Measurements from ENCODE around the gene DDX31.
A peak's percentile ranks its signal among the peaks of the same experiment; 100 is the strongest.

DDX31 gene

DNA sequence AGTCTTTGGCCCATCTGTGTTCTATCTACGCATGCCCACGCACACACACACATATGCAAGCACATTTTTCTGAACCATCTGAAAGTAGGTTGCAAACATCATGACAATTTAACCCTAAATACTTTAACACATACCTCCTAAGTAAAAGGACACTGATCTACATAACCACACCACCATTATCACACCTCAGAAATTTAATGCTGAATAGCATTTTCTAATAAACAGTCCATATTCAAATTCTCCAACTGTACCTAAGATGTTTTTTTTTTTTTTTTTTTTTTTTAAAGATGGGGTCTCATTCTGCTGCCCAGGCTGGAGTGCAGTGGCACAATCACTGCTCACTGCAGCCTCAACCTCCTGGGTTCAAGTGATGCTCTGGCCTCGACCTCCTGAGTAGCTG lies 35.5 kb downstream of the DDX31 start:
- no peak for DNase-seq (ENCODE audit: low read depth)

DNA sequence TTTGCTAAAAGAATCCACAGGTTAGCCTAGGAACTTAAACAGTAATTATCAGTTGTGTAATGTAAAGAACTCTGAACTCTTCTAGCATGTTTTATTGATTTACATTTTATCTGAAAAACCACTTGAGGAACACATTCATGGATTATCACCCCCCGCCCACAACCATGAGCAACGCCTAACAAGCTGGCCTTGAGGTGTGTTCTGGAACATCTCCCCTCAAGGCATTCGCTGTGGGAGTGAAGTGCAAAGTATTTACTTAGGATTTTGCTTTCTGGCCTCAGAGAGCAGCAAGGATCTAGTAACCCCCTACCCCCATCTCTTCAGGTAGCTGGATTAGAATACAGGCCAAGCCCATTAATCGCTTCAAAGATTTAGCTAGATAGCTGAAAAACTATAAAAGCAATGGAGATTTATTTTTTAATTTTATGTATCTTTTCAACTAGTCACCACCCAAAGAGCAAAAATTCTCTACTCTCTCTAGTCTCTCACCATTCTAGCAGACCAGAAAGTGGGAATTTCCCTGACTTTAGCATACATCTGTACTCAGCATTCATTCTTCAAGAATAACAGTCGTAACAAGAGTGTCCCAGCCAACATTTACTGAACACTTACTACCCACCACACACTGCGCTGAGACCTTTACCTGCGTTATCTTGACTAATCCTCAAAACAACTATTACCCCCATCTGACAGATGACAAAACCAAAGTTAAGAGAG lies 37.2 kb downstream of the DDX31 start:
- DNase-seq (ENCODE audit: low read depth): no peak

DNA sequence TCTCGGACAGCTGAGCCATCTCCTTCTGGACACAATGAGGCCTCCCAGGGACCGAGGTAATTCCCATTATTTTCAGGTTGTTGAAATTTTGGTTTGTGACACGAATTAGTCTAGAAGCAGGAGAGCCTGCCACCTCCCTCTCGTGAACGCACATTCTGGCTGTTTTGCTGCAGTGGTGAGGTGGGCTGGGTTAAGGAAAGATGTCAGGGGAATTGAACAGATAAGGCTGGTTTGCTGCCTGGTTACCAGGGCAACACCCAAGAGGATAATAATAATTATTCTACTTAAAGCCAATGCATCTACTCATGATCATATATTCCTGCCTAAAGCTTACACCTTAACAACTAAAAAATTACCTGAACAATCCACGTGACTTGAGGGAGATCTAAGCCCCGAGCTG lies 38.1 kb downstream of the DDX31 start:
- DNase-seq (ENCODE audit: low read depth): no peak

DNA sequence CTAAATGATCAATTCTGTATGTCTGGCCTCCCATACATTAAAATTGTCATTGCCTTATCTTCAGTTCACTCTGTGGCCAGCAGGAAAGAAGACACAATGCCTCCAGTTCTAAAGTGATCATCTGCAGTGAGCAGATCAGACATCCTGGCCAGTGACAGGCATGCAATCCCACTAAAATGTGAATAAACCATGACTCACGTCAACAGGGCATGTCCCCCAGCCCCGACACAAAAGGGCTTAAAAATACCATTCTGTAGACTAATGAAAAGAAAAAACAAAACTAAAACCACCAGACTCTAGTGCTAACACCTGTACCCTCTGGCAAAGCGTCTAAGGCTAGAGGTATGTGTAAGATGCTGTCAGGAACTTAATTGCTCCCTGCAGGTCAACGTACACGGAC lies 38.5 kb downstream of the DDX31 start:
- DNase-seq (ENCODE audit: low read depth): no peak

DNA sequence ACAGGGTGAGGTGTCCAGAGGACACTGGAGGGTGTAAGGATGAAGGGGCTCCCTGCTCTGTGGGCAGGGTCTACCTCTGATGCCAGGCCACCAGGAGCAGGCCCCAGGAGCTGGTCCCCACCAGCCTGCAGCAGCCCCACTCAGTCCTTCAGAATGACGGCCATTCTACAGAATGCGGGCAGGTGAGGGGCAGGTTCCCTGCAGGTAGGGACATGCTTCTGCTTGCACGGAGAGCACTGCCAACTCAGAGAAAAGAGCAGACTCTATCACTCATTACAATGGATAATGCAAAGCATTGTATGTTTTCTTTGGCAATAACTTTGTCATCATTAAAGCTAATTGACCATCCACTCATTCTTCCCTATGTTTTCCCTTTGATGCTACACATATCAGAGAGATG lies 39.0 kb downstream of the DDX31 start:
- DNase-seq (ENCODE audit: low read depth): no peak

DNA sequence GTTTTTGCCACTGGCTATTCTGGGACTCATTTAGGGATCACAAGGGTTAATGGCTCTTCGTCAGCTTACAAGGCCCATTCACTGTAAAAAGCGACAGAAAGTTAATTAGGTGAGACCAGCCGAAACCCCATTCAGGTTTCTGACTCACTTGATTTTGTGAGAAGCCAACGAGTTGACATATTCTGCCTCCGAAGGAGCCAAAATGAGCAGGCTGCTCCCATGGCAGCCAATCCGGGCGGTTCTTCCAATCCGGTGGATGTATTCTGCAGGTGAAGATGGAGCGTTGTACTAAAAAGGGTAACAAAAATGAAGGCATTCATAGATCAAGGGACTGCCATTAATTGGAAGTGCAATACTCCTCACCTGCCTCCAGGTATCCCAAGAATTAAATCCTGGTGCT lies 39.7 kb downstream of the DDX31 start:
- no peak for DNase-seq (ENCODE audit: low read depth)

DNA sequence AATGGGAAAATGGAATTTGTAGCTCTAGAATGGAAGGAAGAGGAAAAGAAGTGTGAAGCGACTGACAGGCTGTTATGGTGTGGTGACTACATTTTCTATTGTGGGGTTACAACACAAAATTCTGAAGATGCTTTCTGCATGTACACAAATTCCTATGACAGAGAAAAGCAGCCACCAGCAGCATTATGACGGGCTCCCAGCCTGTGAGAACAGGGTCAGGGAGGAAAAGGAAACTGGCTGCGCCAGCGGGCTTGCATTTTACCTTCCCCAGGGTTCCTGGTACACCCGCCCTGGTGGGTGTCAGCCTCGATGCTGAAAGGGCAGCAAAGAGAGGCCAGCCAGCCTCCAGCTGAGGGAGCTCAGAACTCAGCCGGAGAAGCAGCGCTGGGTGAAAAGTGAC lies 41.0 kb downstream of the DDX31 start:
- DNase-seq (ENCODE audit: low read depth): no peak

DNA sequence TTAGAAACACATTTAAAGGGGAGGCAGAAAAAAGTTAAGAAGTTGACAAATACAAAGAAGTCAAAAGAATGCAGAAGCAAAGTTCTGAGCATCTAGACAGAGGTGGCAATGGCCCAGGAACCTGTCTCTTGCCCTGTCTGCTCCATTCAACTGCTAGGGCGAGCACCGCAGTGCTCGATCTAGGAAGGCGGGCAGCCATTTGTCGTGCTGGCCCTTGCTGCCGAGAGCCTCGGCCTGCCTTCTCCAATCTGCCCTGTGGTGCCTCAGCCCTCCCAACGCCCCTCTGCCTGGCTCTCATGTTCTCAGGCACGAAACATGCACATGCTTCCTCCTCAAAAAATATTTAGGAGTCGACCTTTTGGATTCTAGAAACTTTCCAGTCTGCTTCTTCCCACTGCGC lies 42.2 kb downstream of the DDX31 start:
- DNase-seq (ENCODE audit: low read depth): no peak

DNA sequence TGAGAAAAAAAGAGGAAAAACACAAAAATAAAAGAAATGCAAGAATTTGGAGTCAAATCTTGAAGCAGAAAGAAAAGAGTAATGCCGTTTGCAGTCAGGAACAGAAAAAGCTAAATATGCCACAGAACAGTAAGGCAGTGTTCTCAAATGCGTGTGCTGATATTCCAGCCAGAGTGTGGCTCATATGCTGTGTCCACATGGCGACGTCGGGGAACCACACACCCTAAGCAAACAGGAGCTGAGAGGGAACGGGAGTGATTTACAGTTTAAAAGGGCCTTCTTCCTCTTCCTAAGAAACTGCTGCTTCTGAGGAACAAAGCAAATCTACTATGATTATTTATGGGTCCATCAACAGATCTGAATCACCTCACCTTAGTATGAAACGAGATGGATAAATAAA lies 42.7 kb downstream of the DDX31 start:
- DNase-seq (ENCODE audit: low read depth): no peak

DNA sequence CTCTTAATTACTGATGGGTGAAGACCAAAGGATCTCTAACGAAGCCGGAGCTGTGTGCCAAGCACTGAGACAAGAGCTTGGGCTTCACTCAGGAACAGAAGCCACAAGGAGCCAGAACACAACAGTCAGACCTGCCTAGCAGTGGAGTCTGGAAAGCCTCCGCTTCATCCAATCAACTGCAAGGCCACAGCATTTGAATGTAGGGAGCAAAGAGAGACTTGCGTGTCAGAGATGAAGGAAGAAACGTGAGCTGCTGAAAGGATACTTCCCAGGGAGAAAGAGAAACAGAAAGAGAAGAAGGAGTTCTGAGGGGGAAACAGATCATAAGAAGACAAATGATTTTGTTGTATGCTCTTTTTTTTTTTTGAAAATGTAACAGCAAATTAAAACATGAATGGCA lies 43.5 kb downstream of the DDX31 start:
- DNase-seq (ENCODE audit: low read depth): no peak

DNA sequence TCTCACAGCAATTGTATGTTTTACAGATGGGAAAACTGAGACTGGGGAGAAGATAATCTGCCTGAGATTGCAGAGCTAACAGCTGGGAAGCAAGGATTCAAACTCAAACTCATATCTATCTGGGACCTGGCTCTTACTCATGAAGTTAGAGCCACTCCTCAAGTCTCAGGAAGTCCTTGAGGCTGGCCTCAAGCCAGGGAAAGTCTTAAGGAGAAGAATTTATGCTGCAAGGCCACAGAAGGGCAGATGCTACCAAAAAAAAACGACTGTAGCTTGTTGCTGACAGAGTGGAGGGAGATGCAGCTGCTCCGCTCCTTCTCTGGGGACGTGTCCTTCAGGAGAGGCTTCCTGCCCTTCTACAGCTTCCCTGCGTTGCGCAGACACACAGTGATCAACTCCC lies 47.6 kb downstream of the DDX31 start:
- no peak for DNase-seq (ENCODE audit: low read depth)

DNA sequence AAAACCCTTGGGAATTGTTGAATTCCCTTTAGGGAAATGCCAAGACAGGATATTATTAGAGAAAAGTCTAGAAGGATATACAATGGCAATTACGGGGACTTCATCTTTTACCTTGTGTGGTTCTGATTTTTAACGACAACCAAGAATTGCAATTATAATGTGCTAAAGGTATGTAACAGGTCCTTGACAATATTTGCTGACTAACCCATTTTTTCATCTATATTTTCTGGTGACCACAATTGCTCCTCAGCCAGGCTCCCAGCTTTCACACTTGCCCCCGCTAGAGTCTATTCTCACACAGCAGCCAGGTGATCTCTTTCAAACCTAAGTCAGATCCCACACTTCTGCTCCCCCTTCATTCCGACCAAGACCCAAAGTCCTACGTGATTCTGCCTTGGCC lies 53.1 kb downstream of the DDX31 start:
- DNase-seq (ENCODE audit: low read depth): no peak

DNA sequence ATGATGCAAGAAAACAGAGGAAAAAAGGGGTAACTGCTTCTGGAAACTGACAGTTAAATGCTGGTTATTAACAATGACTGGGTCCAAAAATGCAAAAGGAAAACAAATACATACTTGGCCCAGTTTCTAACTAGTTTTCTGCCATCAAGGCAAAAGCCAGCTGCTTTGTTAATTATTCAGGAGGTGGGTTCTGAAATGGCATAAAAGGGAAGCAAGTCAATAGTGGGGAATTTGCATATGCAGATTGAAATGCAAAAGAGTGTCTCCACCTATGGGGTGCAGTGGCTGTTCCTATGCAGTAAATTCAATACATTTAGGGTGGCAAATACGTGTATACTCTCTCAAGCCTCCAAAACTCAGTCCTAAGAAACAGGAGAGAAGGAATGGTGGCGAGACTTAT lies 54.0 kb downstream of the DDX31 start:
- no peak for DNase-seq (ENCODE audit: low read depth)

DNA sequence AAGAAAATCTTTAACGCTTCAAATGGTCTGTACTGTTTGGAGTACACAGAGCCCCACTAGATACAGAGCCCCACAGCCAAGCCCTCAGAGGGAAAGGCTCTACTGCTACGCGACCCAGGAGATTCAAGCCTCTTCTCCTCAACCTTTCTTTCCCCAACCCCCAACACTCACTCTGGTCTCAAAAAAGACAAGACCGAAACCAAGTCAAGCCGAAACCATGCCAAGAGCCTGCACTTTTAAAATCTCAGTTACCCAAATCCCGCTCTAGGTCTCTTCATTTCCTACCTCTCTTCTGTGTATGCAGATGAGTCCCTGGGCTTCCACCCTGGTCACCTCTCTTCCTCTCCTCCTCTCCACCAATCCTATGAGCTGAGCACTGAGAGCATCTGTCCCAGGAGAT lies 55.5 kb downstream of the DDX31 start:
- no peak for DNase-seq (ENCODE audit: low read depth)

DNA sequence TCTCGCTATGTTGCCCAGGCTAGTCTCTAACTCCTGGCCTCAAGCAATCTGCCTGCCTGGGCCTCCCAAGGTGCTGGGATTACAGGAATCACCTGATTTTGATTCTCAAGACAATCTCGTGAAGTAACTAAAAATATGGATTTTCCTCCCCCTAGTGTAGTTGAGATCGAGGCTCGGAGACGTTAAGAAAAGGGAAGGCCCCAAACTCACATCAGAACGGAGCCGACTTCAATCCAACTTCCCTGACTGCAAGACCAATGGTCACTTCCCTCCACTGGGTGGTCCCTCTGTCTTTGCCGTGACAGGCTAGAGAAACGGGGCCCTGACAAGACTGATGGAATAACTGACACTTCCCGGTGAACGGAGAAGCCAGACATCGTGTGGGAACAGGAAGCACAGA lies 59.1 kb downstream of the DDX31 start:
- no peak for DNase-seq (ENCODE audit: low read depth)

DNA sequence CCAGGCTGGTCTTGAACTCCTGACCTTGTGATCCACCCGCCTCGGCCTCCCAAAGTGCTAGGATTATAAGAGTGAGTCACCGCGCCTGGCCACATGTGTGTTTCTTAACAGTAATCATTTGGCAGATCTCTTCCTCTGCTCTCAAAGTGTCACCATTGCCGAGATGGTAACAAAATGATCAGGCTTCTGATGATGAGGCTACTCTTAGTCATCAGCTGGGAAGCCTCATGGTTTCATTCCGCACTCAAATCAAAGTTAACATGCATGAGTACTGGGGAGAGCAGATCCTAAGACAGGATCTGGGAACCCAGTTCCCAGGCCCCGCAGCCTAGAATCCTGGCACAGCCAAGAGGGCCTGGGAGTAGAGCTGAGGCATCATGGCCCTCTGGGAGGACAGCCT lies 60.0 kb downstream of the DDX31 start:
- DNase-seq (ENCODE audit: low read depth): peak; percentile 76

DNA sequence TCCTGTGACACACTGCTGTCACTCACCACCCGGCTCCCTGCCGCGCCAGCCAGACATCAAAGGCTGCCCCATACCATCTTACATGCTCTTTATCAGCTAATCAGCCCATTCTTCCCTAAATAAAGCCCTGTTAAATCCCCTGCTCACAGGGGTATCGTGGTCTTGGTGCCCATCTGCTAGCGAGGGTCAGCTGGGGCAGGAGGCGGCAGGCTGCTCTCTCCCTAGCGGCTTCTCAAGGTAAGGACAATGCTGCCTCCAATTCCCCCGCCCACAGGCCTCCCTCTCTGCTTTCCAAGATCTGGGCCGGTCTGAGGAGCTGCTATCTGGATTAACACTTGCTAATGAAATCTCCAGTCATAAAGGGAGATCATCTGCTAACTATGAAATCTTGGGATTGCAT lies 60.6 kb downstream of the DDX31 start:
- no peak for DNase-seq (ENCODE audit: low read depth)

DNA sequence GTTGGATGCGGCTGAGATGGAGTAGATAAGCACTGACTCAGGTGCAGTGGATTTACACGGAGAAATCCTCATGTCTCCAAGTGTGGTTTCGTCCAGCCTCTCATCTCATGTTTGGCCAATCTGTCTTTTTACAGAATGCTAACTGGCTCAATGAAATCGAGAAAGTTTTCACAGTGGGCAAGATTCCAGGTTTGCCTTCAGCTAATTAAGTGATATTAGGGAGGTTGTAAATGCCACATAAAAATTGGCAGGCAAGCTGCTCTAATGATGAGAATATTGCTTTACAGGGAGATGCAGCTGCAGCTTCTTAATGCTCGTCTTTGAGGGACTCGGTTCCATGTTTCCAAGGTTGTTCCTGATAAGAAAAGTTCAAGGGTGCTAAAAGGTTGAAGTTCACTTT lies 63.7 kb downstream of the DDX31 start:
- no peak for DNase-seq (ENCODE audit: low read depth)

DNA sequence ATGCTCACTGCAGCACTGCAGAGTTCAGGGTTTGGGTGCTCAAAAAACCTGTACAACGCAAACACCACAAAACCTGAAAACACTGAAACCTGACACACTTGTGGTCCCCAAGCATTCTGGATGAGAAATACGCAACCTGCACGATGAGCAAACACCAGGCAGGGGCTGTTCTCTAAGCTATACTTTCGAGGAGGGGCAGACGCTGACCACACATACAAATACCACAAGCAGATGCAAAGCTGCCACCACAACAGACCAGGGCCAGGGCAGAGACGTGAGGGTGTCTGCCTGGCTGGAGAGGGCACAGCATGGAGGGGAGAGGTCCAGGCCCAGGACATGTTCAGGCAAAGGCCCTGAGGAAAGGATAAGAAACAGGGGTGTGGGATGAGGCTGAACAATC lies 64.4 kb downstream of the DDX31 start:
- no peak for DNase-seq (ENCODE audit: low read depth)

DNA sequence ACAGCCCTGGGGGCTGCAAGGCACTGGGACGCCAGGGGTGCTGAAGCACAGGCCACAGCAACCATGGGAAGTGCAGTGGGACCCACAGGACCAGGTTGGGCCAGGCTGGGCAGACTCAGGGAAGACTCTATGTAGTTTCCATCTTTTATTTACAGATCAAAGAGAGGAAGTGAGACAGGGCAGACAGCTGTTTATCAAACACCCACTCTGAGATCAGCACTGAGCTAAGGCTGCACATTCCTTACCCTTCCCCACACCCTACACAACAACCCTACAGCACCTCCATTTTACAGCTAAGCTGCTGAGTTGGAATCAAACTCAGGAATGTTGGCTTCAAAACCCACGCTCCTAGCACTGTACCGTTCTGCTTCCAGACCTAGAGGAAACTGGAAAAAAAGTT lies 67.6 kb downstream of the DDX31 start:
- DNase-seq (ENCODE audit: low read depth): no peak

DNA sequence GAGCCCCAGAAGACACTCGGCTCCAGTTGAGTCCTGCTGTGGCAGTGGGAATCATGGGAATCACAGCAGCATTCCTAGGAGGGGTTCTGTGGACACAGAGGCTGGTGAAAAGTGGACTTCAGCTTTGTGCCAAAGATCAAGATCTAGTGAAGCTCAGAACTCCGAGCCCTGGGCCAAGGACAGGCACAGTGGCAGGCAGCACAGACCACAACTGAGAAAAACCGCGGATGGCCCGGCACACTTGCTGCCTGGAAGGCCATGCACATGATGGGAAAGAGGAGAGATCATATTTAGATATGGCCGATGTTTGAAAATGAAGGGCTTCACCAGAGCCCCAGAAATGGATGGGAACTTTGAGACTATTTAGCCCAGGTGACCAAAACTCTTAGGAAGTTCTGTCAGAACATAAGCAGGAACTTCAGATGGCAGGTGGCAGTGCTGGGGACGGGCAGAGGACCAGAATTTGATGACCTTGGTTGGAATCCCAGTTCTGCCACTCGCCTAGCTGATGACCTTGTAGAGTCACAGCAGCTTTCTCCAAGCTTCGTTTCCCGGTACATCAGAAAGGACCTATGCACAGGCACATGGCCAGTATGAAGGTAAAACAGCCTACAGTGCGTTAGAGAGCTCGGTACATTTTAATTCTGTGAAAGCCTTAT lies 69.3 kb downstream of the DDX31 start:
- no peak for DNase-seq (ENCODE audit: low read depth)

DNA sequence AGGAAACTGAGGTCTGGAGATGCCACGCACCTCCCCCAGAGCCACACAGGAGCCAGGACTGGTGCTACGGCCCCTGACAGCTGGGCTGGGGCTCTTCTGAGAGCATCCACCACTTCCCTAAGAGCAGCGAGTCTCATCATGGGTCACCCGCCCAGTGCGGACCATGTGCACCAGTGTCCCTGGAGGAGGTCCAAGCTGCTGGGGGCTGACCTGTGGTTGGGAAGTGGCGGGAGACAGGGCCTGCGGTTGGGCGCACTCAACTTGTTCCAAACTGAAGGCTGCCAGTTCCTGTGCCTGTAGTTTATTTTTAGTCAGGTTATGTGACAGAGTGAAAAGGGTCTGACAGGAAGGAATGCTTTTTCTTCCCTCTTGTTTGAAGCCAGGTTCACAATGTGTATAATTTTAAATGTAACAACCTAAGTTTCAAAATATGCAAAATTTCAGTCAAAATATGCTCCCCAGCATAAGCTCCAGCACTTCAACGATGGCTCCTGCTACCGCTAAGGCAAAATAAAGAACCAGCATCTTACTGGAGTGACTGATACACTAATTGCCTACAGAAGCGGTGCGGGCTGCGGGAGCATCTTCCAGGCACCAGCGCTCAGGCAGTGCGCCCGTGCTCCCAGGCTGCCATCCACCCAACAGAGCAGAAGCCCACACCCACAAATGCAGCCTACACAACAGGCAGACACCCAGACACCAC lies 72.6 kb downstream of the DDX31 start:
- DNase-seq (ENCODE audit: low read depth): no peak

DNA sequence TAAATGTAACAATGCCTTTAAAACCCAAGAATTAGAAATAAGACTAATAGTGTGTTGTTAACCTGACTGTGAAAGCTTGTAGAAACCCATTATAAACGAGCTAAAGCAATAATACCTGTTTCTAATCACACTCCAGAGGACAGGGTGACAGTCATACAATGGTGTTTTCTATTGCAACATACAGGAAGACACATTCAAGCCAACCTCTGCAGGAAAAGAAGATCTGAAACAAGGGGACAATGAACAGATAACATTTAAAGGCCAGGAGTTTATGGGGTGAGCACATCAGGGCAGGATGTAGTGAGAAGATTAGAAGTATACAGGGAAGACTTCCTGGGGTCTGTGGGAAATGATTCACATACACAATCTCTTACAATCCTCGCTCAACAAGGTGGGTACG lies 73.6 kb downstream of the DDX31 start:
- no peak for DNase-seq (ENCODE audit: low read depth)

DNA sequence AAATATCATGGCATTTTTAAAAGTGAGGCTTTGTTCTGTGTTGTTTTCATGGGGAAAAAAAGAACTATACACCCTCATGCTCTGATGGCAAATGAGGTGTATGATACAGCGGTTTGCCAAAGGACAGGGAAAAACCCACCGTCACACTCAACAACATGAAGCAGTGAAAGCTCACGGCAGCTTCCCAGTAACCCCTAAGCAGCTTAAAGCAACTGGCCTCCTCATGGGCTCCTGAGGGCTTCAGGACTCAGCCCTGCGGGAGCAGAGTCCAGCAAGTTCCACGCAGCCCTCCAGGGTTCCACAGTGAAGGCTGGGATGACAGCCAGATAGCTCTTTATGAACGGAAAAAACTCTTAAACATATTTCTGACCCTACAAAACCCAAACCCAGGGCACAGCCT lies 74.5 kb downstream of the DDX31 start:
- DNase-seq (ENCODE audit: low read depth): no peak
